HG03442 (cell line): ENCODE measurements around the gene RAPH1.
"Not testable (repeated sequence)": the region's sequence is repeated elsewhere in the genome, so short reads cannot be mapped to it uniquely, and the experiment has no call there.

Experiments
- ATAC-seq: cut with Tn5 transposase; IDR thresholded peaks from one replicate; pipeline ENCODE4 v1.9.1; 2021; ENCODE audit warnings: mild to moderate bottlenecking, moderate library complexity; ENCODE audit not compliant: unreplicated experiment

RAPH1 gene

GRCh38 chr2:203372706-203373105 lies 162.4 kb downstream of the RAPH1 start:
- not testable (repeated sequence) for ATAC-seq

- ATAC-seq, result no peak
Measured at GRCh38 chr2:203366639-203367466, 168.2 kb downstream of the RAPH1 start.

DNA sequence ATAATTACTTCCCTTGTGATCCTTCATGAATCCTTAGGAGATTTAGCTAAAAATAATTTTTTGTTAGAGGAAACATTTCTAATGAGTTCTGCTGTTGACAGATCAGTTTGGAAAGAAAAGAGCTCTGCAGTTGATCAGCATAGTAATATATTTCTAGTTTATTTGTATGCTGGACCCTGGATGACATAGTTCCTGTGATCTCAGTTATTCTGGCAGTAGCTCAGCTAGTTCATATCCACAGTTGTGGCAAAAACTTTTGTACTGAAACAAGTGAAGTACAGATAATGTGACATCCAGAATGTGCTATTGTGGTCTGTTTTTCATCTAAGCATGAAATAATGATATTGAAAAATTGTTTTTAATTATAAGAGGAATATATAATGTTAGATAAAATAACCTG lies 173.2 kb downstream of the RAPH1 start:
- ATAC-seq, result no peak

- no peak for ATAC-seq
Measured at GRCh38 chr2:203361495-203361894, 173.6 kb downstream of the RAPH1 start.

DNA sequence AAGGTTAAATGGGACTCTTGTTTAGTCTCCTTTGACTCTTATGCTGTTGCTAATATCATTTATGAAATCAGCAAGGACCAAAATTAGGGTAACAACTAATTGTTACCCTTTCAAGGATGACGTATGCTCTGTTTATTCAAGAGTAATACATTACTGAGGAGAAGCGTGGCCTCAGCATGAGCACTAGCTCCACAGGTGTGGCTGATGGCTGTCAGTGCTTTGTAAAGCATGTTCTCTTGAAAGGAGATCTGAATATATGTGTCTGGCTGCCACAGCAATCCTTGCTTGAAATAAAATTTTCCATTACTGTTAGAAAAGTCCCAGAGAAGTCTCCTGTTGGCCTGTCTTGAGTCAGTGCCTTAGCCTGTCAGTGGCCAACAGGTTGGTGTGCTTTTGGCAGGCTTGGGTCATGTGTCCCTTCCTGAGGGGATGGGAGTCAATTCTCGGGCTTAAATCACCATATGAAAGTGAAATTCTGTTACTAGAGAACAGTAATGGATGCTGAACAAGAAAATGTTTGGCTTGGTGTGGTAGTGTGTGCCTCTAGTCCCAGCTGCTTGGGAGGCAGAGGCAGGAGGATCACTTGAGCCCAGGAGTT lies 174.2 kb downstream of the RAPH1 start:
- no peak for ATAC-seq

DNA sequence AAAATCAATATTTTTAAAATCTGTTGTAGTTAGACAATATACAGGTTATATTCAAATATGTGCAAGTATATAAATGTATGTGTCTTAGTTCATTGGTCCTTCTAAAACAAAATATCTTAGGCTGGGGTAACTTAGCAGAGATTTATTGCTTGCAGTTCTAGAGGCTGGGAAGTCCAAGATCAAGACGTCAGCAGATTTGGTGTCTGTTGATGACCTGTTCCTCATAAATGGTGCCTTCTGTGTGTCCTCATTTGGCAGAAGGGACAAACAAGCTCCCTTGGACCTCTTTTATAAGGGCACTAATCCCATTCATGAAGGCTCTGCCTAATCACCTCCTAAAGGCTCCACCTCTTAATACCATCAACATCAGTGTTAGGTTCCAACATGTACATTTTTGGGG lies 175.7 kb downstream of the RAPH1 start:
- no peak for ATAC-seq

- no peak for ATAC-seq
Measured at GRCh38 chr2:203354966-203355365, 180.1 kb downstream of the RAPH1 start.

DNA sequence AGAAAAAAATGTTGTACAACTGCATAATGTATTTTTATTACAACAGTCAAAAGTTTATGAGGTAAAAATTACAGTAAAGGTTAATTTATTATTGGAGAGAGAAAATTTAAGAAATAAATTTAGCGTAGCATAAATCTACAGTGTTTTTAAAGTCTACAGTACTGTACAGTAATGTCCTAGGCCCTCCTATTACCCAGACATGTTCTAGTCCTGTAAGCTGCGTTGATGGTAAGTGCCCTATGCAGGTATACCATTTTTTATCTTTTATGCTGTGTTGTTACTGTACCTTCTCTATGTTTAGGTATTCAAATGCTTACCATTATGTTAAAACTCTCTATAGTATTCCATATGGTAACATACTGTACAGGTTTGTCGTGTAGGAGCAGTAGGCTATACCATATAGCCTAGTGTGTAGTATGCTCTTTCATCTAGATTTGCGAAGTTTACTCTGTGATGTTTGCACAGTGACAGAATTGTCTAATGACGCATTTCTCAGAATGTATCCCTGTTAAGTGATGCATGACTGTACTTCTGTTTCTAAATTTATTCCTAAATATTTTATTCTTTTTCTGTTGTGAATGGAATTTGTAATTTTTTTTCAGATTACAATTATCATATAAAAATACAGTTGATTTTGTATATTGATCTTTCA lies 182.4 kb downstream of the RAPH1 start:
- no peak for ATAC-seq

DNA sequence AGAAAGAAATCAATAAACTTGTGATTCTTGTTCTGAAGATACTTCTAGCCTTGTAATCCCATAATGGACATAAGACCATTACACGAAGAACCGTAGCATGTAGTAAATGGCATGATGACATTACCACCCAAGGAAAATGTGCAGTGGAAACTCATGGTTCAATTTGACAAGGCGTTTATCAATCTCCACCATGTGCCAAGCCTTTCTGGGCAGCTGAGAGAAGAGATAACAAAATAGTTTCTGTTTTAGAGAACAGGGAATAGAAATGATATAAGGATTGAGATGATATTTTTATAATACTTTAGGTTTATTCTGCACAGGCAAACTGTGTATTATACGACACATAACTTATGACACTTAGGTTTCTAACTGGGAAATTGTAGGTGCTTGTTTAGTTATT lies 187.7 kb downstream of the RAPH1 start:
- no peak for ATAC-seq

- no peak for ATAC-seq
Measured at GRCh38 chr2:203346612-203347011, 188.5 kb downstream of the RAPH1 start.

GRCh38 chr2:203344667-203345066 lies 190.4 kb downstream of the RAPH1 start:
- ATAC-seq, result no peak
